ENCODE results near the gene ZNF577.

DNA sequence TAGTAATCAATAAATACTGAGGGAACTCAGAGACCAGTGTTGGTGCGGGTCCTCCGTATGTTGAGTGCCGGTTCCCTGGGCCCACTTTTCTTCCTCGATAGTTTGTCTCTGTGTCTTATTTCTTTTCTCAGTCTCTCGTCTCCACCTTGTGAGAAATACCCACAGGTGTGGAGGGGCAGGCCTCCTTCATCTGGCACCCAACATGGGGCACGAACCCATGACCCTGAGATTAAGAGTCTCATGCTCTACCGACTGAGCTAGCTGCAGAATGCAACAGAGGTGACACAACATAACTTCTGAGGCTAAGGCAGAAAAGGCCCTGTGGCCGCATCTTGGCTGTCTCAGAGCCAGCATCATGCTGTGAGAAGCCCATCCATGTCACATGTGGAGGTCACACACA lies 34.2 kb upstream of the ZNF577 start:
- TF ChIP-seq, protein P1, sequence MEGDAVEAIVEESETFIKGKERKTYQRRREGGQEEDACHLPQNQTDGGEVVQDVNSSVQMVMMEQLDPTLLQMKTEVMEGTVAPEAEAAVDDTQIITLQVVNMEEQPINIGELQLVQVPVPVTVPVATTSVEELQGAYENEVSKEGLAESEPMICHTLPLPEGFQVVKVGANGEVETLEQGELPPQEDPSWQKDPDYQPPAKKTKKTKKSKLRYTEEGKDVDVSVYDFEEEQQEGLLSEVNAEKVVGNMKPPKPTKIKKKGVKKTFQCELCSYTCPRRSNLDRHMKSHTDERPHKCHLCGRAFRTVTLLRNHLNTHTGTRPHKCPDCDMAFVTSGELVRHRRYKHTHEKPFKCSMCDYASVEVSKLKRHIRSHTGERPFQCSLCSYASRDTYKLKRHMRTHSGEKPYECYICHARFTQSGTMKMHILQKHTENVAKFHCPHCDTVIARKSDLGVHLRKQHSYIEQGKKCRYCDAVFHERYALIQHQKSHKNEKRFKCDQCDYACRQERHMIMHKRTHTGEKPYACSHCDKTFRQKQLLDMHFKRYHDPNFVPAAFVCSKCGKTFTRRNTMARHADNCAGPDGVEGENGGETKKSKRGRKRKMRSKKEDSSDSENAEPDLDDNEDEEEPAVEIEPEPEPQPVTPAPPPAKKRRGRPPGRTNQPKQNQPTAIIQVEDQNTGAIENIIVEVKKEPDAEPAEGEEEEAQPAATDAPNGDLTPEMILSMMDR (IDR thresholded peaks at IDR 0.05; ENCODE audit: poor library complexity) = no peak
- TF ChIP-seq EZH2 (IDR thresholded peaks at IDR 0.05; ENCODE audit: borderline replicate concordance) = no peak
